Measurements from ENCODE around the gene CRMP1.

The CRMP1 gene

DNA sequence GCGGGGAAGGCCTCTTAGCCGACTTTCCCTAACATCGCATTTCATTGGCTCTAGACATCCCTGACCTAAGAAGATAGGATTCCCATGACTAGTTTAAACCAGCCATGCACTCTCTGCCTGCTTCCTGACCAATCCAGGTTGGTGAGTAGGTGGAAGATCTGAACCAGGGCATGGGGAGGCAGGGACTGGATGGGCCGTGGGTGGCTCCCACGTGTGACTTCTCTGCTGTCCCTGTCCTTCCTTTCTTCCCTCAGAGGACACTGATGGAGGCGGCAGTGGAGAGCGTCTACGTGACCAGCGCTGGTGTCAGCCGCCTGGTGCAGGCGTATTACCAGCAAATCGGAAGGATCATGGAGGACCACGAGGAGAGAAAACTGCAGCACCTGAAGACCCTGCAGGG lies 91.2 kb downstream of the CRMP1 start:
- DNase-seq = no peak
- H3K9me3 Mint-ChIP-seq = peaks cover 3% of the 10 kb centered on the region
- no peaks in the 10 kb centered on the region for H3K4me1 Mint-ChIP-seq
- no peak overlapping the region for H3K4me3 Mint-ChIP-seq
- peaks cover 34% of the 10 kb centered on the region for H3K36me3 Mint-ChIP-seq (ENCODE audit: low read depth)
- no peaks in the 10 kb centered on the region for H3K27me3 Mint-ChIP-seq (ENCODE audit: low read depth, poor library complexity)
- H3K27ac Mint-ChIP-seq = no peak overlapping the region
- TF ChIP-seq, protein P1, sequence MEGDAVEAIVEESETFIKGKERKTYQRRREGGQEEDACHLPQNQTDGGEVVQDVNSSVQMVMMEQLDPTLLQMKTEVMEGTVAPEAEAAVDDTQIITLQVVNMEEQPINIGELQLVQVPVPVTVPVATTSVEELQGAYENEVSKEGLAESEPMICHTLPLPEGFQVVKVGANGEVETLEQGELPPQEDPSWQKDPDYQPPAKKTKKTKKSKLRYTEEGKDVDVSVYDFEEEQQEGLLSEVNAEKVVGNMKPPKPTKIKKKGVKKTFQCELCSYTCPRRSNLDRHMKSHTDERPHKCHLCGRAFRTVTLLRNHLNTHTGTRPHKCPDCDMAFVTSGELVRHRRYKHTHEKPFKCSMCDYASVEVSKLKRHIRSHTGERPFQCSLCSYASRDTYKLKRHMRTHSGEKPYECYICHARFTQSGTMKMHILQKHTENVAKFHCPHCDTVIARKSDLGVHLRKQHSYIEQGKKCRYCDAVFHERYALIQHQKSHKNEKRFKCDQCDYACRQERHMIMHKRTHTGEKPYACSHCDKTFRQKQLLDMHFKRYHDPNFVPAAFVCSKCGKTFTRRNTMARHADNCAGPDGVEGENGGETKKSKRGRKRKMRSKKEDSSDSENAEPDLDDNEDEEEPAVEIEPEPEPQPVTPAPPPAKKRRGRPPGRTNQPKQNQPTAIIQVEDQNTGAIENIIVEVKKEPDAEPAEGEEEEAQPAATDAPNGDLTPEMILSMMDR (IDR thresholded peaks at IDR 0.05) = no peak

DNA sequence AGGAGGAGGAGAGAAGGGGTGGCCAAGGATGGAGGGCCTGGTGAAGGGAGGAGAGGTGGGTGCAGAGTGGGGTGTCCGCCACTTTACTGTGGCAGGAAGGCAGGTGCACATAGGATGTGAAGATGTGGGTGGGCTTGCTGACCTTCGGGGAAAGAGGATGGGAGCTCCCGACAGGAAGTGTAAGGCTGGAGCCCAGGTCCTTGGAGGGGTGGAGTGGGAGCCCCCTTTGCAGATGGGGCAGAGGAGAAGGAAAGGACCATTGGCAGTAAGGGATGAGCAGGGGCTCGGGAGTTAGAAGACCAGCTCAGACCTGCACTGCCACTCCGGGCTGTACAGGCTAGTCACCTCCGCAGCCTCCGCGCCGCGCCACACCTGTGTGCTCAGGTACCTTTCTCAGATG lies 92.4 kb downstream of the CRMP1 start:
- no peak overlapping the region for H3K4me3 Mint-ChIP-seq
- DNase-seq = no peak
- TF ChIP-seq, protein P1 (IDR thresholded peaks at IDR 0.05) = no peak
- H3K4me1 Mint-ChIP-seq = no peaks in the 10 kb centered on the region
- peaks cover 39% of the 10 kb centered on the region for H3K36me3 Mint-ChIP-seq (ENCODE audit: low read depth)
- no peaks in the 10 kb centered on the region for H3K27me3 Mint-ChIP-seq (ENCODE audit: low read depth, poor library complexity)
- H3K9me3 Mint-ChIP-seq = peaks cover 3% of the 10 kb centered on the region
- no peak overlapping the region for H3K27ac Mint-ChIP-seq

DNA sequence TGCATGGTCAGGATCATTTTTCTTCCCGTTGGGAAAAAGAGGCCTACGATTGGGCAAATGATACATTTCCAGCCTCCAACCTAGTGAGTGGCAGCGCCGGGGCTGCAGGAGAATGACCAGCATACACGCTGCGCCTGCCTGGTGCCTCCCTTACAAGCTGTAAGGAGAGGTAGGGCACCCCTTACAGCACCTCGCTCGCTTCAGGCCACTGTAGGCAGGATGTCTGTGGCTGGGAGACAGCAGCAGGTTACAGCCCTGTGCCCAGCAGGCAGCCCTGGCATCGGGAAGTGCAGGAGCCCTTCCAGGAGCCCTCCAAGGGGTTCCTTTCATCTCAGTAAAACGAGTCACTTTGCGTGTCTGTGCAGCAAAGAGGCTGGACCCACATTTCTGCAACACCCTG lies 93.5 kb downstream of the CRMP1 start:
- no peak for DNase-seq
- TF ChIP-seq, protein P1 (IDR thresholded peaks at IDR 0.05) = no peak
- H3K4me1 Mint-ChIP-seq = no peaks in the 10 kb centered on the region
- no peaks in the 10 kb centered on the region for H3K27me3 Mint-ChIP-seq (ENCODE audit: low read depth, poor library complexity)
- no peak overlapping the region for H3K27ac Mint-ChIP-seq
- H3K36me3 Mint-ChIP-seq (ENCODE audit: low read depth) = peaks cover 50% of the 10 kb centered on the region
- H3K9me3 Mint-ChIP-seq = peaks cover 3% of the 10 kb centered on the region
- no peak overlapping the region for H3K4me3 Mint-ChIP-seq

DNA sequence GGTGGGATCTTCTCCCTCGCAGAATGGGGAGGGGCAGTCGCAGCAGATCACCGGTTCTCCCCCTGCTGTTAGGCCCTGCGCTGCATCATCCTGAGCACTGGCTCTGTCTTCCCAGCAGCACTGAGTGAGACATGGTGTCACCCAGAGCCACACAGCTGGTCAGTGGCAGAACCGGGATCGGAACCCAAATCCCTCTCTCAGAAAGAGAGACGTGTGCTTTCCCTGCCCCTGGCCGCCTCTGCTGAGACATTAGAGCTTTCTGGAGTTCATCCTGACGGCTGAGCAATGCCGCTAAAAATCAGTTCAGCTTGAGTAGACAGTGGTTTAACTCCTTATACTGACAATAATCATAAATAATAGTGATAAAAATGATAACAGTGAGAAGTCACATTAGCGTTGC lies 93.9 kb downstream of the CRMP1 start:
- Mint-ChIP-seq H3K27me3 (ENCODE audit: low read depth, poor library complexity) (no peaks in the 10 kb centered on the region), H3K4me3 (no peak overlapping the region), H3K27ac (no peak overlapping the region), H3K36me3 (ENCODE audit: low read depth) (peaks cover 51% of the 10 kb centered on the region), H3K9me3 (peaks cover 3% of the 10 kb centered on the region), H3K4me1 (no peaks in the 10 kb centered on the region)
- TF ChIP-seq, protein P1 (IDR thresholded peaks at IDR 0.05) = no peak
- no peak for DNase-seq

DNA sequence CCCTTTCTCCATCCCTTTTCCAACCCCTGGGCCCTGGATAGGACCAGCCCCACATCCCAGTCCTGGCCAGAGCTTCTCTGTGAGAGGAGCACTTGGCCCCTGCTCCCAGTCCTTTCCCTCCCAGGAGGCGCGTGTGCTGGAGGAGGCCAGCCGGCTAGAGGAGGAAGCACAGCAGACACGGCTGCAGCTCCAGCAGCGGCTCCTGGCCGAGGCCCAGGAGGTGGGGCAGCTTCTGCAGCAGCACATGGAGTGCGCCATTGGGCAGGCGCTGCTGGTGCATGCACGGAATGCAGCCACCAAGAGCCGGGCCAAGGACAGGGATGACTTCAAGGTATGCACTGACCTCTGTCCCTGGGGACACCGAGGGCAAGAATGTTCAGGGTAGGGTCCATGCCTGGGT lies 94.4 kb downstream of the CRMP1 start:
- H3K27ac Mint-ChIP-seq = no peak overlapping the region
- no peaks in the 10 kb centered on the region for H3K27me3 Mint-ChIP-seq (ENCODE audit: low read depth, poor library complexity)
- H3K4me3 Mint-ChIP-seq = no peak overlapping the region
- H3K4me1 Mint-ChIP-seq = no peaks in the 10 kb centered on the region
- H3K9me3 Mint-ChIP-seq = peaks cover 3% of the 10 kb centered on the region
- H3K36me3 Mint-ChIP-seq (ENCODE audit: low read depth) = peaks cover 47% of the 10 kb centered on the region
- TF ChIP-seq, protein P1 (IDR thresholded peaks at IDR 0.05) = no peak
- no peak for DNase-seq

DNA sequence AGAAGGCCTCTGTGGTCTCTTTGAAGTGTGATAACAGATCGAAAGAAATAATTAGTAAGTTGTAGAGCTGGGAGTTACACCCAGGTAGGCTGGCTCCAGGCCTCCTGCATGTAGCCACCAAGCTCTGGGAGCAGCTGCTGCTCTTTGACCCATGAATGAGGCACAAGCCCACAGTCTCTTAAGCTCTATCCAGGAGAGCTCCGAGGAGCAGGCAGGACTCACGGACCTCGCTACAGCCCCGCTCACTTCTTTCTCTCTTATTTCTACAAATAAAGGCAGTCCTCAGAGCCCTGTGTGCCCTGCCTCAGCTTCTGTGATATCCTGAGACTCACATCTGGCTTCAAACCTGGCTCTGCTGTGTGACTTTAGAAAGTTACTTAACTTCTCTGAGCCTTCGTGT lies 95.0 kb downstream of the CRMP1 start:
- no peaks in the 10 kb centered on the region for H3K27me3 Mint-ChIP-seq (ENCODE audit: low read depth, poor library complexity)

More for the DNA sequence above, 95.0 kb downstream of the CRMP1 start:
- H3K36me3 Mint-ChIP-seq (ENCODE audit: low read depth) = peaks cover 43% of the 10 kb centered on the region
- H3K27ac Mint-ChIP-seq = no peak overlapping the region
- no peaks in the 10 kb centered on the region for H3K4me1 Mint-ChIP-seq
- no peak for DNase-seq
- no peak overlapping the region for H3K4me3 Mint-ChIP-seq
- H3K9me3 Mint-ChIP-seq = peaks cover 3% of the 10 kb centered on the region
- TF ChIP-seq, protein P1 (IDR thresholded peaks at IDR 0.05) = no peak

Measured in nephron progenitor cell (in vitro differentiated cells).